Panc1 (cell line): ENCODE data around the gene TBC1D22A.

ENCODE experiments used
- CTCF ChIP-seq: fragments of 450-650 bp; IDR thresholded peaks from 2 replicates; pipeline ENCODE4 v1.5.1; 2017; ENCODE audit warnings: mild to moderate bottlenecking
- POLR2AphosphoS5 ChIP-seq: IDR thresholded peaks from 2 replicates; pipeline ENCODE4 v1.6.1; 2012; ENCODE audit warnings: mild to moderate bottlenecking, low read depth, low read length, moderate library complexity
- REST ChIP-seq, 2 experiments: IDR thresholded peaks; 2 replicates each; pipeline ENCODE4 v1.6.1; 2011 to 2012; ENCODE audit warnings: low read depth in 2 of 2, control low read depth in 1 of 2, low read length in 1 of 2, mild to moderate bottlenecking in 1 of 2, moderate library complexity in 1 of 2; ENCODE audit not compliant: insufficient read depth in 1 of 2
- SIN3A ChIP-seq: IDR thresholded peaks from 2 replicates; pipeline ENCODE4 v1.6.1; 2012; ENCODE audit warnings: low read depth, mild to moderate bottlenecking, low read length, moderate library complexity, borderline replicate concordance; ENCODE audit not compliant: insufficient read depth
- TCF7L2 ChIP-seq: IDR thresholded peaks from 2 replicates; pipeline ENCODE4 v1.6.1; 2011; ENCODE audit warnings: mild to moderate bottlenecking, low read depth, low read length, inconsistent platforms

GRCh38 chr22:46730568-46731245 is 31.7 kb upstream of the TBC1D22A start:
- TF ChIP-seq CTCF (no peak), POLR2AphosphoS5 (no peak), REST (IDR thresholded peaks at IDR 0.05; ENCODE audit: insufficient read depth in 1 of 2, low read depth in 2 of 2, low read length in 1 of 2) (no peak), SIN3A (no peak), TCF7L2 (no peak)
